ENCODE data around the gene ARHGEF25. TPM values are rescaled to one million over a fixed set of nuclear protein-coding genes. Genes with fewer than 3 reads are reported as not detected.
"Not testable (repeated sequence)": the region's sequence is repeated elsewhere in the genome, so short reads cannot be mapped to it uniquely, and the experiment has no call there.

Gene ARHGEF25
- polyA plus RNA-seq, 1 donor: 30.5 TPM

DNA sequence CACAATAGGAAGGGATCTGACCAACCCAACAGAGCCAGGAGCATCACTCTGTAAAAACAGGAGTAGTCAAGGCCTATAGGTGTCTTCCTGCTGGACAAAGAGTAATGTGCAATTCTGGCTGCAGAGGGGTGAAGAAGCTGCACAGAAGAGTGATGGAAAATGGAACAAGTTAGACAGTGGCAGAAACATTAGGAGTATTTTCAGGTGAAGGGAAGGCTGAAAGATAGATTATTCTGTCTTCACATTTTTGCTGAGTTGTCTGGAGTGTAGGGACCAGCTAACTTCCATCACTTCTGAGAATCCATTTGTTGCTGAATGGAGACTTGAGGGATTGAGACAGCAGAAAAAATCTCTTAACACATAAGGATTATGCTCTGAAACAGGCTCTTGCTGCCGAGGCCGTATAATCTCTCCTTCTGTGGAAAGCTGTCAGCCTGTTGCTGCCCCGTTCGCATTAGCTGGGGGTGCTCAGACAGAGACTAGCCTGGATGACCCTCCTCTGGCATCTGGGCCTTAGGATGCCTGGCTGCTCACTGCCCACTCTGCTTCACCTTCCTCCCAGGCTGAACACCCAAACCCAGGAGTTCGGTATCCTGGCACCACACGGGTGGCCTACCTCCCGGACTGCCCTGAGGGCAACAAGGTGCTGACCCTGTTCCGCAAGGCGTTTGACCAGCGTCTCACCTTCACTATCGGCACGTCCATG is 3.1 kb upstream of the ARHGEF25 start:
- no peak for DNase-seq

DNA sequence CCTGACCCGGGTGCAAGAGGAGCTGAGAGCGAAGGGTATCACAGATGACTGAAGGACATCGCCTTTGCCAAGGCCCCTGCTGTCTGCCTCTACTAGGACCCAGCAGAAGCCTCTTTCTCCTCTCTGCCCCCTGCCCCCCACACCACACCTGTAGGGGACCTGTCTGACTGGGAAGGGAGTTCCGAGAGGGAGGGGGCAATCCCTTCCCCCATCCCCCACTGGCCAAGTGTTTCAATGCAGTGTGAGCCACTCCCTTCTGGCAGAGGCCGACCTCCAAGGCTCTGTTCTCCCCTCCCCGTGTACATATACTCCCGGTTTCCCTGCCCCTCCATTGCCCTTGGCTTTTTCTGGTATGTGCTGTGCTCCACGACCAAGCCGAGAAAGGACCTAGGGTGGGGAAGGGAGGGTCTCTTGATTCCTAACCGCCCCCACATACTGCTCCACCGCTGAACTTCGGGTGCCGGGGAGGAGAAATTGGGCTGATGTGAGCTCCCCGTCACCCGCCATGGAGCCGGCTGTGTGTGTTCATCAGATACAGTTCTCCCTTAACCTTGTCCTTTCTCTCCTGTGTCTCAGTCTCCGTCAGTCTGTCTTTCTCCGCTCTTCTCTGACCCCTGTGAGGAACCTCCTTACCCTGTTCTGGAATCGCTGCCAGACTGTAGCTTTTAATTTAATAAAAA is 2.0 kb upstream of the ARHGEF25 start:
- no peak for DNase-seq

DNA sequence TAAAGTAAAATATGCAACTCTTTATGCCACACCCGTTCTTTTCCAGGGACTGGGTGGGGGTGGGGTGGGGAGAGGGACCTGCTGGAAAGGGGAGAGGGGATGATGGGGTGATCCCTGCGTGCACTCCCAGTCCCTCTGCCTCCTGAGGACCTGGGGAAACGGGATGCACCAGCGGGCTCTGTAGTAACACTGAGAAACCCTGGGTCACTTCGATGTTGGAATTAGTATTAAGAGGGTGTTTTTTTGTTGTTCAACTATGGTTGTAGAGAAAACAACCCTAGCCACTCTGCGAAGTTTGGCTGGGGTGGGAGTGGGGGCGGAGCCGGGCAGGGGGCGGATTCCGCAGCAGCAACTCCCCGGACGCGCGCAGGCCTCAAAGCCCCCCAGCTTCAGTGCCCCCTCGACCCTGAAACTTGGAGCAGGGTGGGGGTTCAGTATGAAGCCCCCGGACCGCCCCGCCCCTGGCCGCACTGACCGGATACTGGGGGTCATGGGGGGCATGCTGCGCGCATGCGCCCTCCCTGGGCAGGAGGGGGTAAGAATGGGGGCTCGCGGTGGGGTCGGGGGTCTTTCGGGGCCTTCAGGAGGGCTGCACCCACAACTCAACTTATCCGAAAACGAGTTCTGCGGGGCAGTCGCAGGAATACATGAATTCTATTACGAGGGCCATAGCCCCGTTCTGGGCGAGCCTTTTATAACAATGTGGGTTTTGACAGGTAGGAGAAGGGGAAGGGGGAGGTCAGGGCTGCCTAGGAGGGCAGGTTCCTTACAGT is 1.3 kb upstream of the ARHGEF25 start:
- no peak for DNase-seq

DNA sequence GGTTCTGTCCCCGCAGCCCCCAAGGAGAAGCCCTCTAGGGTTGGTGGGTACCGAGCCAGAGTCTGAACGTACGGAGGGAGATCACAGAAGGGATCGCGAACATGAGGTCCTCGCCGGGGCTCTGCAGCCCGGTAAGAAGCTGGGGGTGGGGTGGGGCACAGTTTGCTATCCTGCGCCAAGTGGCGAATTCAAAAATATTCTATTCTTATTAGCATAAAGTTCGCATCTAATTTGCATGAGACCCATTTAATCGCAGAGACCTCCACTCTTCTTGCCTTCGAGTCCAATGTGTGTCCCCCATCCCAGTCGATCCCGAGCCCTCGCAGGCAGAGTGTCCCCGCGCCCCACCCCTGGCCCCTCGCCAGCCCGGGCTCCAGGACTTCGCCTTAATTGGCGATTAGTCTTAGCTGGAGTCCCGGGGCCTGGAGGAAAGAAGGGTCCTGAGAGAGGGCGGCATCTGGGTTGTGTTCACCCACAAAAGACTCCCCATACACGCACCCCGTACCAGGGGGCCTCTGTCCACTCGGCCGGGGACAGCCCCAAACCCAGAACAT is 604 bp upstream of the ARHGEF25 start:
- no peak for DNase-seq

DNA sequence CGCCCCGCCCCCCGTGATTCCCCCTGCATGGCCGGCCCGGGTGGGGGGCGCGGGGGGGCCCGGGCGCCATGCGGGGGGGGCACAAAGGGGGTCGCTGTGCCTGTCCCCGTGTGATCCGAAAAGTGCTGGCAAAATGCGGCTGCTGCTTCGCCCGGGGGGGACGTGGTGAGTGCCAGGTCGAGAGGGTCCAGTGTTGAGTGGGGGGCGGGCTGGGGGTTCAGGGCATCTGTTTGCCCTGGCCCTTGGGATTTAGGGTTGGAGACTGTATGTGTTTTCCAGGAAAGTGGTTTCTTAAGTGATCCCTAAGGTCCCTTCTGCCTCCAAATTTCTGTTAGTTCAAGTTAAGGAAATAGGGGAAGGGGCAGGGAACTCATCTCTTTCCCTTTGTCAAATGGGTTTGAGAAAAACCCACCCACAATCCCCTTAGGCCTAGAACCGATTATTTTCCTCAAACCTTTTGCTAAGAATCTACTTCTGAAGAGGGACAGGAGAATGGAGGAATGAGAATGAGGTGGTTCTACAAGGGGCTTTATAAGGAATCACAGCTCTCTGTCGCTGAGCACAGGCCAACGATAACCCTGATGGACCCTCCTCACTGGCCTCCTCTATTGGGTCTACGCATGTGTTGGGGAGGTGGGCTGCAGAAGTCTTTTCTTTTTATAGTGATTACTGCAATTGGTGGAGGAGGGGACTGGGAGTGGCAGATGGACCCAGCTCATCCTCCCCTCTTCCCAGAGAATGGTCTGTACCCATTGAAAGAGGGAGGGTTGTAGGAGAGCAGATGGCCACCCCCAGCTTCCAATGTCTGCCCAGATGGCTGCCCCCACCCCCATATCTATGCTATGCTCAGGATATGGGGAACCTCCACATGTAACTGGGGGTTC is 834 bp downstream of the ARHGEF25 start:
- no peak for DNase-seq

DNA sequence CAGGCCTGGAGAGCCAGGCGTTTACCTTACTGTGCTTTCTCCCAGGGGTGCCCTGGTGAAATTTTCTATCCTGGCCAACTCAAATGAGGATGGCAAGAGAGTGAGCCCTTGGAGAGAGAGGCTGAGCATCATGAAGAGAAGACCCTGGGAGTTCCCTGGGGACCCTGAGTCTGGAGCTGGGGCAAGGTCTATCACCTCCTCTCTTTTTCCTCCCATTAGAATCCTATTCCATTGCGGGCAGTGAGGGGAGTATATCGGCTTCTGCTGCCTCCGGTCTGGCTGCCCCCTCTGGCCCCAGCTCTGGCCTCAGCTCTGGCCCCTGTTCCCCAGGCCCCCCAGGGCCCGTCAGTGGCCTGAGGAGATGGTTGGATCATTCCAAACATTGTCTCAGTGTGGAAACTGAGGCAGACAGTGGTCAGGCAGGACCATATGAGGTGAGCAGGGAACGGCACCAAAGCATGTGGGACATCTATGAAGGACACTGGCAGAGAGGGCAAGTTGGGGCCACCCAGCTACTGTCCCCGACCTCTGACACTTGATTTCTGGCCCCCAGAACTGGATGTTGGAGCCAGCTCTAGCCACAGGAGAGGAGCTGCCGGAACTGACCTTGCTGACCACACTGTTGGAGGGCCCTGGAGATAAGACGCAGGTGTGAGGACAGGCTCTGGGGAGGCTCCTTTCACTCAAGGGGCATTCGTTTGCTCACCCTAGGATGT is 1.6 kb downstream of the ARHGEF25 start:
- no peak for DNase-seq

DNA sequence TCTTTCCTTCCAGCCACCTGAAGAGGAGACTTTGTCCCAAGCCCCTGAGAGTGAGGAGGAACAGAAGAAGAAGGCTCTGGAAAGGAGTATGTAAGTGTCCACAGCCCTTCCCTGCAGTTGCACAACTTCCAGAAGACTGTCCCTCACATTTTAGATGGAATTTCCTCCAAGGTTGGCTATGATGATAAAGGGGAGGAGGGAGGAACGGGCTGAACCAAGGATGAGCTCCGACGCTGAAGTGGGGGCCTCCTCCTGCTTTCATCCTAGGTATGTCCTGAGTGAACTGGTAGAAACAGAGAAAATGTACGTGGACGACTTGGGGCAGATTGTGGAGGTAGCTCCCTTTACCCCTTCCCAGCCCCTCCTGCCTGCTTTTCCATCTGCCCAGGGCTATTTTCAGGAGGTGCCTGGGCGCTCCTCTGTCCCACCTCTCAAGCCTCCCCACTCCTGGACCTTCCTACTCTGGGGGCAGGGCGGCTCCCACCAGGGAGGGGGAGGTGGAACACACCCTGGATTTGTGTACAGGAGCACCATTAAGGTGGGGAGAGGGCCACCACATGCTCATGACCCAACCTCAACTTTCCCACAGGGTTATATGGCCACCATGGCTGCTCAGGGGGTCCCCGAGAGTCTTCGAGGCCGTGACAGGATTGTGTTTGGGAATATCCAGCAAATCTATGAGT is 2.3 kb downstream of the ARHGEF25 start:
- no peak for DNase-seq

DNA sequence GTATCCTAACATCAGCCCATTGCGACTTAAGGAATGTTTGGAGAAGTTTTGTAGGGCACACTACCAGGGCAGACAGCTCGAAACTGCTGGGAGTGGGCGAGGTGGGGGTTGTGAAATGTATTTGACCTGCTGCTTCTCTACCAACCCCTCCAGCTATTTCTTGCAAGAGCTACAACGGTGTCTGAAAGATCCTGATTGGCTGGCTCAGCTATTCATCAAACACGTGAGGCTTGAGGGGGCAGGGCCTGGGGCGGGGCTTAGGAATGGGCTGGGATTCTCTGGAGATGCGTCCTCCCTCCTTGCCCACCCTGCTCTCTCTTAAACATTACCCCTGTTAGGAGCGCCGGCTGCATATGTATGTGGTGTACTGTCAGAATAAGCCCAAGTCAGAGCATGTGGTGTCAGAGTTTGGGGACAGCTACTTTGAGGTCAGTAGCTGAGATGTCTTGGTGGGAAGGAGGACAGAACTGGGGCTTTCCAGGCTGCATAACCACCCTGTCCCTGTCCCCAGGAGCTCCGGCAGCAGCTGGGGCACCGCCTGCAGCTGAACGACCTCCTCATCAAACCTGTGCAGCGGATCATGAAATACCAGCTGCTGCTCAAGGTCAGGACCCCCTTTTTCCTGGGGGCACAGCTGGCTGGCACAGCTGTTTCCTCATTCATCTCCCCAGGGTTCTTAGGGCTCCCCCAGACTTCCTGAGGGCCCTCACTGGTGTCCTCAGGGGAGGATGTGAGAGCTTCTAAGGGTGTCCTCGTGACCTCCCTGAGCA is 3.1 kb downstream of the ARHGEF25 start:
- no peak for DNase-seq

DNA sequence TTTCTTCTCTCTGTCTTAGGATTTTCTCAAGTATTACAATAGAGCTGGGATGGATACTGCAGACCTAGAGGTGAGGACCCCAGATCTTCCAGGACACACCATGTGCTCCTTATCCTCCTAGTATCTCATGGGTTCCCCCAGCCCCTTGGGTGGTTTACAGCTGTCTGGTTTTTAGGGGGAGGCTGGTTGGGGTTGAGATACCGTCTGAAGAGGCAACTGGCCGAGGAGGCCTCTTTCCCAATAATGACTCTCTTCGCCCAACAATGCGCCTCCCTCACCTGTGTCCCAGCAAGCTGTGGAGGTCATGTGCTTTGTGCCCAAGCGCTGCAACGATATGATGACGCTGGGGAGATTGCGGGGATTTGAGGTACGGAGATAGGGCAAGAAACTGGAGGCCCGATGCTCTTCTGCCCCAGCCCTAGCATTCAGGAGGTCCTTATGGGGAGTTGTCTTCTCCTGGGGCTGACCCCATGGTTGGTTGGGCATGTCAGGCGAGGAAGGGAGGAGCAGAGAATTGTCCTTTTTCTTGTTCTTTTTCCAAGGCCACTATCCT is 3.8 kb downstream of the ARHGEF25 start:
- no peak for DNase-seq

DNA sequence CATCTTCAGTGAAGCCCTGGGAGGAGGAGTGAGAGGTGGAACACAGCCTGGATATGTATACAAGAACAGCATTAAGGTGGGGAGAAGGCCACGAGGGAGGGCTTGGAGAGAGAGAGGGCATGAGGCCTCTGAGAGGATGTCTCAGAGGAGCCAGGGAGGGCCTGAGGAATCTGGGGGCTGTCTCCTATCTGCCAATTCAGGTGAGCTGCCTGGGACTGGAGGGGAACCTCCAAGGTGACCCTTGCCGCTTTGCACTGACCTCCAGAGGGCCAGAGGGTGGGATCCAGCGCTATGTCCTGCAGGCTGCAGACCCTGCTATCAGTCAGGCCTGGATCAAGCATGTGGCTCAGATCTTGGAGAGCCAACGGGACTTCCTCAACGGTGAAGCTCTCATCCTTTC is 4.4 kb downstream of the ARHGEF25 start:
- DNase-seq: no peak

DNA sequence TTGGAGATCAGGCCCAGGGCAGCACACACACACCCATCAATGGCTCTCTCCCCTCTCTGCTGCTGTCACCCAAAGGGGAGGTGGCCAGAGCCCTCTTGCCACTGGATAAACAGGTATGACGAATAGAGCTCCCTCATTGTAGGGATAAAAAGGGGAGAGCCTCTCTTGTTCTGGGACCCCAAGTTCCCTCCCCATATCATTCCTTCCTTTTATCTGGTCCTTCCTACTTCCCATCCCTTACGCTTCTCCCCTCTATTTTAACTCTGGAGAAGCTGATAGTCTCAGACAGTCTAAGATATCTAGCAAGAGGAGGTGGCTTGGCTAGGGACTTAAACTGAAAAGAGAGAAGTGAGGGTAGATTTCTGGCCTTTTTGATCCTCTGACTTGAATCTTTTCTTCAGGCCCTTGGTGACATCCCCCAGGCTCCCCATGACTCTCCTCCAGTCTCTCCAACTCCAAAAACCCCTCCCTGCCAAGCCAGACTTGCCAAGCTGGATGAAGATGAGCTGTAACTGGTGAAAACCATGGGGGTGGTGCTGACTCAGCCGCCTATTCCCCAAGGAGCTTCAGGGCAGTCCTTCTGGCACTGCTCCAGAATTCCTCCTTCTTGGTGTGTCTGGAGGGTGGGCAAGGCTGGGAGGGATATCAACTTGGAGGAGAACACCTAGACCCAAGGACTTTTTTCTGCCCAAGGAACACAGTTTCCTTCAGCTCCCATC is 5.3 kb downstream of the ARHGEF25 start:
- no peak for DNase-seq

DNA sequence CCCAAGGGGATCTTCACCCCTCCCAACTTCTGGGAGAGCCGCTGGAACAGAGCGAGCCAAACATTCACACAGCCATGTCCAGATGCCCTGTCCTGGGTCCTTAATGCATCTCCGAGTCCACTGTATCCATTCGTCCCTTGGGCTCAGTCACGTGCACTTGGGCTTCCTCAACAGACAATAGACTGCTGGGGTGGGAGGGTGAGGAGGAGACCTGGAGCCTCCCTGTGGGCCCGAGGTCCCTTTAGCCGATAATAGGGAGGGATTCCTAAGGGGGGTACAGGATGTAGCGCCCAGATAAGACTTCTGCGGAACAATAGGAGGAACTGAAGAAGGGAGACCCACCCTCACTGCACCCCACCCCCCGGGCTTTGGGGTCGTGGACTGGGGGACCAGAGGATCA is 6.7 kb downstream of the ARHGEF25 start:
- DNase-seq: no peak

DNA sequence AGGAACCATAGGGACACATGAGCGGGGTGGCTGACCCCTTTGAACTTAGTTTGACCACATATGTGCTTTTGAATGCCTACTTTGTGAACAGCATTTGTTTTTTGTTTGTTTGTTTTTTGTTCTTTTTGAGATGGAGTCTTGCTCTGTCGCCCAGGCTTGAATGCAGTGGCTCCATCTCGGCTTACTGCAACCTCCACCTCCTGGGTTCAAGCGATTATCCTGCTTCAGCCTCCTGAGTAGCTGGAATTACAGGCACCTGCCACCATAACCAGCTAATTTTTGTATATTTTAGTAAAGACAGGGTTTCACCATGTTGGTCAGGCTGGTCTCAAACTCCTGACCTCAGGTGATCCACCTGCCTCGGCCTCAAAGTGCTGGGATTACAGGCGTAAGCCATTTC is 7.2 kb downstream of the ARHGEF25 start:
- not testable (repeated sequence) for DNase-seq

DNA sequence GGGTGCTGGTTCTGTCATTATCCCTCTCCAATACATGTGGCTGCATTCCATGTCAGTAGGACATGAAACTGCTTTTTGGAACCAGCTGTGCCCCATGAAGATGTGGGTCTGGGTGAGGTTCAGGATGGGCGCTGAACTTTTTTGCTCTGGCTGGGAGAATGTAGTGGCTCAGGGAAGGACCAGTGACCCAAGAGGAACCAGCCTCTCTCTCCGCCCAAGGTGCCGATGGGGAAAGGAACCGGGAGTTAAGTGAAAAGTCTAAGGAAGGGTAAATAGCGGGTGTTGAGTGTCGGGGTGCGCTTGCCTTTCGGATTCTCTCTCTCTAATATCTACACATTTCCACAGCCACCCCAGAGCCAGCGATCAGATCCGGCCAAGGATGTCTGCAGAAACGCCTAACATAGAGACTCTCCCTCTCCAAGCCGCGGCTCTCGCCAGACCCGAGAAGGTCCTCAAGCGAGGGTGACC is 7.8 kb downstream of the ARHGEF25 start:
- DNase-seq: no peak

DNA sequence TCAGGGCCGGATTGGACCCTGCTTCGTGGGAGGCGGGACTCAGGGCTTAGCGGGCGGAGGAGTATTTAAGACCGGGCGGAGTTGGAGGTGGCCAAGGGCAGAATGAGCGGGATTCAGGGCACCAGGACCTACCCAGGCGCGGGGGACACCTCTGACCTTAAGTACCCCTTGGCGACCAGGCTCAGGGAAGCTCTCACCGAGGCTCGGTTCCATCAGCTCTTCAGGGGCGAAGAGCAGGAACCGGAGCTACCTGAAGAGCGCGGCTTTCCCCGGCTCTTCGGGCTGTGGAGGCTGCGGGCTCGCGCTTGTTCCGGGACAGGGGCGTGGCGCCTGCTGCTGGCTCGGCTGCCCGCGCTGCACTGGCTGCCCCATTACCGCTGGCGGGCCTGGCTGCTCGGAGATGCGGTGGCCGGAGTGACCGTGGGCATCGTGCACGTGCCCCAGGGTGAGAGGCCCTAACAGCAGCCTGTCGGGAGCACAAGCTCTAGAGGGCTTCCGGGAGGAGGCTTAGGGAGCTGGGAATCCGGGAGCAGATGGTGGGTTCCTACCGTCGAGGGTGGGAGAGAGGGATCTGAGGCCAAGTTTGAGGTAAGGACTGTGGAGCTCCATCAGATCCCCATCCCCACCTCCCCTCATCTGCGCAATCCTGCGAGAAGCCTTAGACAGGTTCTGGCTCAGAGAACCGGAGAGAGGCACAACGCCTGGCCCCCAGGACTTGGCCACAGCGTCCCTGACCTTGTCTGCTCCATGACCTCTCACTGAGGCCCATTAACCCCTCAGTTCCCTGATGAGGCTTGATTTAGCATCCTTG is 8.4 kb downstream of the ARHGEF25 start:
- DNase-seq: no peak

DNA sequence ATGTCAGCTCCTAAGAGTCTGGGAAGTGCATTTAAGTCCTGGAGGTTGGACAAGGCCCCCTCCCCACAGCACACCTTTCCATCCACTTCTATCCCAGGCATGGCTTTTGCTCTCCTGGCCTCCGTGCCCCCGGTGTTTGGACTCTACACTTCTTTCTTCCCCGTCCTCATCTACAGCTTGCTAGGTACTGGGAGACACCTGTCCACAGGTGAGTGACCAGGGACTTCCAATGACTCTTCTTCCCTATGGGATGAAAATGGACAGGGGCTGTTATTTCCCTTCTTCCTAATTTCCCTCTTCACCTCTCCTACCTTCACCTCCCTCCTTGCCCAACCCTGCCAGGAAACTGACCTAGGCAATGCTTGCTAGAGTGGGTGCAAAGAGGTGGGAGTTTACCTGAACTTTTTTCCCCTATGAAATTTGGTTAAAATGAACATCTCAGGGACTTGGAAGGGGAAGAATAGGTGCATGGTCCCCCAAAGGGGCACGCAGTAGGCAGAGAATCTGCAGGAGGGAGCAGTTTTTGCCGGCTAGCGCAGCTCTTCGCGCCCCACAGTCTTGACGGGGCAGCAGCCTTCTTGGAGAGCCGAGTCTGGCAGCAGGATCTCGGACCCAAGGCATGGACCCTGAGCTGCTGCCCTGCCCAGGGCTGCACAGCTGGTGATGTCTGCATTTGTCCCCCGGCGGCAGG is 9.2 kb downstream of the ARHGEF25 start:
- no peak for DNase-seq

DNA sequence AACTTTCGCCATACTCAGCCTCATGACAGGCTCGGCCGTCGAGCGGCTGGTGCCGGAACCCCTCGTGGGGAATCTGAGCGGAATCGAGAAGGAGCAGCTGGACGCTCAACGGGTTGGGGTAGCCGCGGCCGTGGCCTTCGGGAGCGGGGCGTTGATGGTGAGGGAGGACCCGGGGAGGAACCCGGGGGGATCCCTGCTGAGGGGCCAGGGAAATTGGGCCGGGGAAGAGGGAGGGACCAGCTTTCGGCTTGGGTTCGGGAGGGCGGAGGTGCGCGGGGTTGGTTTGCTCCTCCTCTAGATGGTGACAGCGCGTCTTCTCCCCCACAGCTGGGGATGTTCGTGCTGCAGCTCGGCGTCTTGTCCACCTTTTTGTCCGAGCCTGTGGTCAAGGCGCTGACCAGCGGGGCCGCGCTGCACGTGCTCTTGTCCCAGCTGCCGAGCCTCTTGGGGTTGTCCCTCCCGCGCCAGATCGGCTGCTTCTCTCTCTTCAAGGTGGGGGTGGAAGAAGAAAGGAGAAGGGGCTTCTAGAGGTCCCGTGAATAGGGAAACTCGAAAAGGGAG is 9.8 kb downstream of the ARHGEF25 start:
- DNase-seq: no peak
